Measurements from ENCODE around the gene PLXNB3.
A peak's percentile ranks its signal among the peaks of the same experiment; 100 is the strongest.

GRCh38 chrX:153723351-153724251, 40.4 kb upstream of the PLXNB3 start:
- peak; percentile 44 for TF ChIP-seq CTCF (IDR thresholded peaks at IDR 0.05; ENCODE audit: low read depth, low read length)
- peak; percentile 73 for TF ChIP-seq MAX (IDR thresholded peaks at IDR 0.05; ENCODE audit: low read depth, low read length)
- no peak for TF ChIP-seq POLR2A (IDR thresholded peaks at IDR 0.05; ENCODE audit: extremely low read depth, insufficient read length)
